Fibroblast of lung (primary cell): ENCODE measurements around the gene TGM2. TPM values are rescaled to one million over a fixed set of nuclear protein-coding genes. Genes with fewer than 3 reads are reported as not detected.
"Not testable (repeated sequence)": the region's sequence is repeated elsewhere in the genome, so short reads cannot be mapped to it uniquely, and the experiment has no call there.

Source experiments
- DNase-seq, 2 donors: peaks; one replicate each; pipeline versions ENCODE4 v3.0.0 to v3.0.0-alpha.2; 2010; ENCODE audit warnings: low read depth in 2 of 2
- H2AFZ ChIP-seq: 2 replicates; pipeline ENCODE4 v1.5.1; 2012; ENCODE audit warnings: low read length, control low read depth, inconsistent platforms
- H3K27ac ChIP-seq: 2 replicates; pipeline ENCODE4 v1.5.1; 2011; ENCODE audit warnings: low read length, control low read depth; ENCODE audit not compliant: insufficient read depth
- H3K27me3 ChIP-seq: 2 replicates; pipeline ENCODE4 v1.5.1; 2011; ENCODE audit warnings: mild to moderate bottlenecking, low read length; ENCODE audit not compliant: control insufficient read depth, insufficient read depth
- H3K36me3 ChIP-seq: 2 replicates; pipeline ENCODE4 v1.5.1; 2011; ENCODE audit warnings: low read length; ENCODE audit not compliant: control insufficient read depth, insufficient read depth
- H3K4me1 ChIP-seq: 2 replicates; pipeline ENCODE4 v1.5.1; 2011; ENCODE audit warnings: low read length; ENCODE audit not compliant: control insufficient read depth, insufficient read depth; ENCODE audit errors: extremely low read depth
- H3K4me2 ChIP-seq: 2 replicates; pipeline ENCODE4 v1.5.1; 2011; ENCODE audit warnings: low read length, control low read depth; ENCODE audit not compliant: insufficient read depth; ENCODE audit errors: extremely low read depth
- H3K4me3 ChIP-seq, 4 experiments: fragments of 200-600 bp in 1 of 4; sonication (generic) in 1 of 4; replicated peaks in 1 of 4; 2 replicates each; pipeline ENCODE4 v1.5.1; 2011 to 2016; ENCODE audit warnings: low read length in 4 of 4, low read depth in 3 of 4, mild to moderate bottlenecking in 3 of 4, control low read depth in 2 of 4, inconsistent platforms in 1 of 4, mixed read lengths in 1 of 4; ENCODE audit not compliant: insufficient read depth in 1 of 4; ENCODE audit errors: control extremely low read depth in 1 of 4
- H3K79me2 ChIP-seq: 2 replicates; pipeline ENCODE4 v1.5.1; 2012; ENCODE audit warnings: mild to moderate bottlenecking, low read length, inconsistent platforms; ENCODE audit not compliant: control insufficient read depth, insufficient read depth
- H3K9ac ChIP-seq: 2 replicates; pipeline ENCODE4 v1.5.1; 2011; ENCODE audit warnings: mild to moderate bottlenecking, low read length, control low read depth; ENCODE audit not compliant: insufficient read depth
- H3K9me3 ChIP-seq: 2 replicates; pipeline ENCODE4 v1.5.1; 2012; ENCODE audit warnings: low read depth, low read length; ENCODE audit not compliant: control insufficient read depth, insufficient read depth
- H4K20me1 ChIP-seq: 2 replicates; pipeline ENCODE4 v1.5.1; 2011; ENCODE audit warnings: low read length; ENCODE audit not compliant: control insufficient read depth, insufficient read depth; ENCODE audit errors: extremely low read depth
- EZH2 ChIP-seq: IDR thresholded peaks from 2 replicates; pipeline ENCODE4 v1.5.1; 2012; ENCODE audit warnings: low read length, control low read depth, mild to moderate bottlenecking; ENCODE audit errors: missing control alignments
- polyA plus RNA-seq, 2 donors: library from polyadenylated mRNA; depleted of rRNA in 1 of 2; stranded (reverse) in 1 of 2; unstranded in 1 of 2; fragments of >200 nt; gene quantifications; 2 replicates each; pipeline ENCODE4 v1.2.1, GENCODE V29; 2011 to 2012; ENCODE audit warnings: missing spikeins in 1 of 2
- total RNA-seq: library from RNA; depleted of rRNA; stranded (reverse); fragments of >200 nt; gene quantifications from 2 replicates; pipeline ENCODE4 v1.2.1, GENCODE V29; 2014
- TF ChIP-seq, protein P1 (sequence below), 2 donors: IDR thresholded peaks in 1 of 2; conservative IDR thresholded peaks in 1 of 2; 1 replicate in 1 of 2; 2 replicates in 1 of 2; pipeline ENCODE4 v1.5.1; 2011 to 2012; ENCODE audit warnings: low read length in 2 of 2, control low read depth in 1 of 2, inconsistent platforms in 1 of 2, low read depth in 1 of 2, mild to moderate bottlenecking in 1 of 2

The TGM2 gene
- total and polyA plus RNA-seq, 2 donors (not counting 1 experiment from before 2014, with no cell fraction given) = 103 to 238 TPM

DNA sequence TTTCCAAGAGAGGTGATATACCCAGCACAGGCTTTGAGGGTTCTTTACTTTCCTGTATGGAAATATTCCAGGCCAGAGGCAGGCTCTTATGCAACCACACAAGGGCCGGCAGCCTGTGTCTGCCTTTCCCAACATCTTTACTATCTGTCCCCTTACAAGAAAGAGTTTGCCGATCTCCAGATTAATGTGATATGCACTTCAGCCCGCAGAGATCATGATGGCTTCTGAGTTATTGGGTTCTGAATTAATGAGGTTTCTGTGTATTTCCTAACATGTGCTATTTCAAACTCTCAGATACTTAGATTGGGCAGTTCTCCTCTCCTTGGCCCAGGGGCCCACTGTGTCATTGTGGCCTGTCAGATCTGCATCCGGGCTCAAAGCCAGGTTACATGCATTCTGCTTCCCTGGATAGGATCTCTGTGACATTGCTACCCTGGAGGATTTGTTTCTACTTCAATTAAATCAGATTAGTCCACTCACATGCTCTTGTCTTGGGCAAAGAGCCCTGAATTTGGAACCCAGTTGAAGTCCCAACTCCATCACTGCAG, 56.6 kb downstream of the TGM2 start:
- Histone ChIP-seq H4K20me1 (no peaks in the 10 kb centered on the region), H3K4me2 (no peak overlapping the region), H2AFZ (no peak overlapping the region), H3K27ac (peak overlapping the region; percentile 65), H3K79me2 (no peaks in the 10 kb centered on the region), H3K4me1 (peaks cover 19% of the 10 kb centered on the region), H3K9ac (no peak overlapping the region), H3K27me3 (no peaks in the 10 kb centered on the region), H3K4me3 (no peak overlapping the region), H3K9me3 (no peaks in the 10 kb centered on the region), H3K36me3 (no peaks in the 10 kb centered on the region)
- DNase-seq = peak; percentile 71 to 83
- TF ChIP-seq, protein P1, sequence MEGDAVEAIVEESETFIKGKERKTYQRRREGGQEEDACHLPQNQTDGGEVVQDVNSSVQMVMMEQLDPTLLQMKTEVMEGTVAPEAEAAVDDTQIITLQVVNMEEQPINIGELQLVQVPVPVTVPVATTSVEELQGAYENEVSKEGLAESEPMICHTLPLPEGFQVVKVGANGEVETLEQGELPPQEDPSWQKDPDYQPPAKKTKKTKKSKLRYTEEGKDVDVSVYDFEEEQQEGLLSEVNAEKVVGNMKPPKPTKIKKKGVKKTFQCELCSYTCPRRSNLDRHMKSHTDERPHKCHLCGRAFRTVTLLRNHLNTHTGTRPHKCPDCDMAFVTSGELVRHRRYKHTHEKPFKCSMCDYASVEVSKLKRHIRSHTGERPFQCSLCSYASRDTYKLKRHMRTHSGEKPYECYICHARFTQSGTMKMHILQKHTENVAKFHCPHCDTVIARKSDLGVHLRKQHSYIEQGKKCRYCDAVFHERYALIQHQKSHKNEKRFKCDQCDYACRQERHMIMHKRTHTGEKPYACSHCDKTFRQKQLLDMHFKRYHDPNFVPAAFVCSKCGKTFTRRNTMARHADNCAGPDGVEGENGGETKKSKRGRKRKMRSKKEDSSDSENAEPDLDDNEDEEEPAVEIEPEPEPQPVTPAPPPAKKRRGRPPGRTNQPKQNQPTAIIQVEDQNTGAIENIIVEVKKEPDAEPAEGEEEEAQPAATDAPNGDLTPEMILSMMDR (conservative IDR thresholded peaks at IDR 0.05 in 1 of 2, IDR thresholded peaks at IDR 0.05 in 1 of 2; ENCODE audit: low read depth in 1 of 2, low read length in 2 of 2) = no peak
- TF ChIP-seq EZH2 = no peak

DNA sequence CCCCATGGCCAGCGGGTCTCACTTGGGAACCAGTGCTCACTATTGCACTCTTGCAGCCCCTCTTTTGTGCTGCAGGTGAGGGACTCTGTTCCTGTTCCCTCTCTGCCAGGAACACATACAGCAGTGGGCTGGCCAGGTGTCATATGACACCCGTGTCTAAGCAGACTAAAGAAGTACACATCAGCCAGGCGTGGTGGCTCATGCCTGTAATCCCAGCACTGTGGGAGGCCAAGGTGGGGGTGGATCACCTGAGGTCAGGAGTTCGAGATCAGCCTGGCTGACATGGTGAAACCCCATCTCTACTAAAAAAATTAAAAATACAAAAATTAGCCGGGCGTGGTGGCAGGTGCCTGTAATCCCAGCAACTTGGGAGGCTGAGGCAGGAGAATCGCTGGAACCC, 57.2 kb downstream of the TGM2 start:
- H3K36me3 ChIP-seq, H3K9ac ChIP-seq, H3K4me3 ChIP-seq, H3K9me3 ChIP-seq, H3K4me2 ChIP-seq, H2AFZ ChIP-seq, H4K20me1 ChIP-seq, H3K79me2 ChIP-seq, DNase-seq, H3K27ac ChIP-seq, H3K27me3 ChIP-seq: not testable (repeated sequence)
- peaks cover 19% of the 10 kb centered on the region for H3K4me1 ChIP-seq

DNA sequence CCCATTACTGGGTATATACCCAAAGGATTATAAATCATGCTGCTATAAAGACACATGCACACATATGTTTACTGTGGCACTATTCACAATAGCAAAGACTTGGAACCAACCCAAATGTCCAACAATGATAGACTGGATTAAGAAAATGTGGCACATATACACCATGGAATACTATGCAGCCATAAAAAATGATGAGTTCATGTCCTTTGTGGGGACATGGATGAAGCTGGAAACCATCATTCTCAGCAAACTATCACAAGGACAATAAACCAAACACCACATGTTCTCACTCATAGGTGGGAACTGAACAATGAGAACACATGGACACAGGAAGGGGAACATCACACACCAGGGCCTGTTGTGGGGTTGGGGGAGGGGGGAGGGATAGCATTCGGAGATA, 57.7 kb downstream of the TGM2 start:
- H3K9me3 ChIP-seq, DNase-seq, H3K9ac ChIP-seq, H3K4me2 ChIP-seq, H2AFZ ChIP-seq, H3K4me3 ChIP-seq, H4K20me1 ChIP-seq, H3K27ac ChIP-seq, H3K27me3 ChIP-seq, H3K79me2 ChIP-seq, H3K36me3 ChIP-seq: not testable (repeated sequence)
- peaks cover 19% of the 10 kb centered on the region for H3K4me1 ChIP-seq

DNA sequence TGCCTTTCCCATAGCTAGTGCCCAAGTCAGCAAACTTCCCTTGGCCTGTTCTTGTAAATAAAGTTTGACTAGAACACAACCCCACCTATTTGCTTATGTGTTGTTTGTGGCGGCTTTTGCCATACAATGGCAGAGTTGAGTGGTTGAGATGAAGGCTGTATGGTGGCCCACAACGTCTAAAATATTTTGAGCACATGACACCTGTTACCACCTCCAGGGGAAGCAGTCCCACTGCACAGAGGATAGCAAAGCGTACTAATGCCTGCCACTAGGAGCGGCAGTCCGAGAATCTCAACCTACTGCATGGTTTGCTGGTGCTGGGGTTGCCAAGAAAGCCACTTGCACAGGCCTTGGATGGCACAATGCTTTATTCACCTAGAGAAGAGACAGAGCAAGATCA, 58.6 kb downstream of the TGM2 start:
- Histone ChIP-seq H3K9ac (no peak overlapping the region), H3K79me2 (no peaks in the 10 kb centered on the region), H3K4me2 (no peak overlapping the region), H3K27me3 (no peaks in the 10 kb centered on the region), H3K27ac (no peak overlapping the region), H3K4me3 (no peak overlapping the region), H4K20me1 (no peaks in the 10 kb centered on the region), H3K4me1 (peaks cover 19% of the 10 kb centered on the region), H3K36me3 (no peaks in the 10 kb centered on the region), H2AFZ (no peak overlapping the region), H3K9me3 (no peaks in the 10 kb centered on the region)
- no peak for DNase-seq
- TF ChIP-seq, protein P1 (conservative IDR thresholded peaks at IDR 0.05 in 1 of 2, IDR thresholded peaks at IDR 0.05 in 1 of 2; ENCODE audit: low read depth in 1 of 2, low read length in 2 of 2) = no peak
- TF ChIP-seq EZH2 = no peak
